ENCODE results near the gene HOXB6.

GRCh38 chr17:48578616-48579470 is 25.9 kb downstream of the HOXB6 start:
- TF ChIP-seq CTCF (IDR thresholded peaks at IDR 0.05) (no peak), POLR2A (IDR thresholded peaks at IDR 0.05) (no peak)
